ENCODE measurements around the gene ANKRD24.
"Not testable (repeated sequence)": the region's sequence is repeated elsewhere in the genome, so short reads cannot be mapped to it uniquely, and the experiment has no call there.

ANKRD24 gene

GRCh38 chr19:4267901-4268815, 85.7 kb downstream of the ANKRD24 start:
- FAIRE-seq (no peak), DNase-seq (ENCODE audit: insufficient read length, low spot score) (no peak)
- TF ChIP-seq CTCF (IDR thresholded peaks at IDR 0.05; ENCODE audit: insufficient read depth, missing control alignments) = no peak

- no peak for FAIRE-seq
- DNase-seq (ENCODE audit: insufficient read length, low spot score) = no peak
- TF ChIP-seq CTCF (IDR thresholded peaks at IDR 0.05; ENCODE audit: insufficient read depth, missing control alignments) = no peak
Observed at GRCh38 chr19:4268816-4269430, 86.4 kb downstream of the ANKRD24 start.

GRCh38 chr19:4272894-4273293, 90.4 kb downstream of the ANKRD24 start:
- FAIRE-seq (no peak), DNase-seq (ENCODE audit: insufficient read length, low spot score) (no peak)
- TF ChIP-seq CTCF (IDR thresholded peaks at IDR 0.05; ENCODE audit: insufficient read depth, missing control alignments) = no peak

- DNase-seq (ENCODE audit: insufficient read length, low spot score); FAIRE-seq: not testable (repeated sequence)
Observed at GRCh38 chr19:4274321-4274686, 91.8 kb downstream of the ANKRD24 start.

Measured in D721Med (cell line).